Measurements from ENCODE around the gene LRP8.
A peak's percentile ranks its signal among the peaks of the same experiment; 100 is the strongest.
"Not testable (repeated sequence)": the region's sequence is repeated elsewhere in the genome, so short reads cannot be mapped to it uniquely, and the experiment has no call there.

The LRP8 gene

GRCh38 chr1:53210954-53211353 is 116.9 kb downstream of the LRP8 start:
- DNase-seq (ENCODE audit: low spot score) = no peak

DNA sequence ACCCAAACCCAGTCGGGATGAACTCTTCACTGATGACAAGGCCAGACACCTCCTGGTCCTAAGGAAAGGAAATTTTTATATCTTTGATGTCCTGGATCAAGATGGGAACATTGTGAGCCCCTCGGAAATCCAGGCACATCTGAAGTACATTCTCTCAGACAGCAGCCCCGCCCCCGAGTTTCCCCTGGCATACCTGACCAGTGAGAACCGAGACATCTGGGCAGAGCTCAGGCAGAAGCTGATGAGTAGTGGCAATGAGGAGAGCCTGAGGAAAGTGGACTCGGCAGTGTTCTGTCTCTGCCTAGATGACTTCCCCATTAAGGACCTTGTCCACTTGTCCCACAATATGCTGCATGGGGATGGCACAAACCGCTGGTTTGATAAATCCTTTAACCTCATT is 117.5 kb downstream of the LRP8 start:
- no peak for DNase-seq (ENCODE audit: low spot score)

- DNase-seq (ENCODE audit: low spot score) = no peak
Measured at GRCh38 chr1:53207726-53208125, 120.1 kb downstream of the LRP8 start.

DNA sequence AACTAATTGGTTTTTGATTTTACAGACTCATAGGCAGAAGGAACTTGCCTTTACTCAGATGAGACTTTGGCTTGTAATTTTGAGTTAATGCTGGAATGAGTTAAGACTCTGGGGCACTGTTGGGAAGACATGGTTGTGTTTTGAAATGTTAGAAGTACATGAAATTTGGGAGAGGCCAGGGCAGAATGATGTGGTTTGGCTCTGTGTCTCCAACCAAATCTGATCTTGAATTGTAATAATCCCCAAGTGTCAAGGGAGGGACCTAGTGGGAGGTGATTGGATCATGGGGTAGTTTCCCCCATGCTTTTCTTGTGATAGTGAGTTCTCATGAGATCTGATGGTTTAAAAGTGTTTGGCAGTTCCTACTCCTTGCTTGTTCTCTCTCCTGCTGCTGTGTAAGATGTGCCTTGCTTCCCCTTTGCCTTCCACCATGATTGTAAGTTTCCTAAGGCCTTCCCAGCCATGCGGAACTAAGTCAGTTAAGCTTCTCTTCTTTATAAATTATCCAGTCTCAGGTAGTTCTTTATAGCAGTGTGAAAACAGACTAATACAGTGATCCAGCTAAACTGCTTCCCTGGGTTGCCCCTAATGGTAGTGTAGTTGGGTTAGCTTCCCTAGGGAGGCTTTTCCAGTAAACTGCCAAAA is 121.0 kb downstream of the LRP8 start:
- DNase-seq (ENCODE audit: low spot score) = no peak

DNA sequence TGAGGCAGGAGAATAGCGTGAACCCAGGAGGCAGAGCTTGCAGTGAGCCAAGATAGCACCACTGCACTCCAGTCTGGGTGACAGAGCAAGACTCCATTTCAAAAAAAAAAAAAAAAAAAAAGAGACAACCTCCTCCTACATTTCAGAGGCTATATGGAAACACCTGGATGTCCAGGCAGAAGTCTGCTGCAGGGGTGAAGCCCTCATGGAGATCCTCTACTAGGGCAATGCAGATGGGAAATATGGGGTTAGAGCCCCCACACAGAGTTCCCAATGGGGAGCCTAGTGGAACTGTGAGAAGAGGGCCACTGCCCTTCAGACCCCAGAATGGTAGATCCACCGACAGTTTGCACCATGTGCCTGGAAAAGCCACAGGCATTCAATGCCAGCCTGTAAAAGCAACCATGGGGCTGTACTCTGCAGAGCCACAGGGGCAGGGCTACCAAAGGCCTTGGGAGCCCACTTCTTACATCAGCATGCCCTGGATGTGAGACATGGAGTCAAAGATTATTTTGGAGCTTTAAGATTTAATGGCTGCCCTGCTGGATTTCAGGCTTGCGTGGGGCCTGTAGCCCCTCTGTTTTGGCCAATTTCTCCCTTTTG is 121.7 kb downstream of the LRP8 start:
- DNase-seq (ENCODE audit: low spot score) = not testable (repeated sequence)

- DNase-seq (ENCODE audit: low spot score) = not testable (repeated sequence)
Measured at GRCh38 chr1:53205496-53205895, 122.4 kb downstream of the LRP8 start.

GRCh38 chr1:53203466-53203865 is 124.4 kb downstream of the LRP8 start:
- no peak for DNase-seq (ENCODE audit: low spot score)

GRCh38 chr1:53198241-53198651 is 129.6 kb downstream of the LRP8 start:
- DNase-seq (ENCODE audit: low spot score) = no peak

DNA sequence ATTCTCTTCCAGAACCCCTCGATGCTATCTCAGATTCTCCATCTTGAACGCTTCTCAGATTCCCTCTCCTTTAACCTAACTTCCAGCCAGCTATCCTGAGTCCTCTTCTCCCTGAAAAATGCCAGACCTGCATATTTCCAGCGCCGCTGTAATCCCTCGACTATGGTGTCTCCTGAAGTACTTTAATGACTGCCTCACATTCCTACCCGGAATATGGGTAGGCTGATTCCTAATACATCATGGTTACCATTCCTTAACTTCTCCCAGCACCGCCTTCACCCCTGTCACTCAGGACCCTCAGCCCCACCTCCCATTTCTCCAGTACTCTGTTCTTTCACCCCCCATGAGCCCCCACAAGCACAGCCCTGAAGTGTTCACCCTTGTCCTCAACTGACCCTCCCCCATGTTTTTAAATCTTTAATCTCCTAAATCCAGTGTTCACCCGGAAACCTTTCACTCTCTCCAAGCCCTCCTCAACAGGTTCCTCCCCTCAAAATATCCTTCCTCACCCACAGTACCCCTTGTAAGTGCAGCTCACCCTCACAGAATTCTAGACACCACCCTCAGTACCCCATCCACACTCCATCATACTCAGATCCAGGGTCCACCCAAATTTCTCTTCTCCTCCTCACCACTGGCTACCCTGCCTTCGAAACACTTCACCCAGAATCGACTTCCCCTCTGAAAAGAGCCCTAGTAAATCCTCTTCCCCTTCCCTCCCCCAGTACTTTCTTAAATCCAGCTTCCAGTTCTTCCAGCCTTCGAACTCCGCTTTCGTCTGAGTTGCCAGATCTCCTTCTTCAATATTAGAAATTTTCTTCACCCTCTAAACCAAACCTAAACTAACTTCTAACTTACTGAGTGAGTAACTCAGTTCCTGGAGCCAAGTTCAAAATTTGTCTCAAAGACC is 130.3 kb downstream of the LRP8 start:
- no peak for DNase-seq (ENCODE audit: low spot score)

DNA sequence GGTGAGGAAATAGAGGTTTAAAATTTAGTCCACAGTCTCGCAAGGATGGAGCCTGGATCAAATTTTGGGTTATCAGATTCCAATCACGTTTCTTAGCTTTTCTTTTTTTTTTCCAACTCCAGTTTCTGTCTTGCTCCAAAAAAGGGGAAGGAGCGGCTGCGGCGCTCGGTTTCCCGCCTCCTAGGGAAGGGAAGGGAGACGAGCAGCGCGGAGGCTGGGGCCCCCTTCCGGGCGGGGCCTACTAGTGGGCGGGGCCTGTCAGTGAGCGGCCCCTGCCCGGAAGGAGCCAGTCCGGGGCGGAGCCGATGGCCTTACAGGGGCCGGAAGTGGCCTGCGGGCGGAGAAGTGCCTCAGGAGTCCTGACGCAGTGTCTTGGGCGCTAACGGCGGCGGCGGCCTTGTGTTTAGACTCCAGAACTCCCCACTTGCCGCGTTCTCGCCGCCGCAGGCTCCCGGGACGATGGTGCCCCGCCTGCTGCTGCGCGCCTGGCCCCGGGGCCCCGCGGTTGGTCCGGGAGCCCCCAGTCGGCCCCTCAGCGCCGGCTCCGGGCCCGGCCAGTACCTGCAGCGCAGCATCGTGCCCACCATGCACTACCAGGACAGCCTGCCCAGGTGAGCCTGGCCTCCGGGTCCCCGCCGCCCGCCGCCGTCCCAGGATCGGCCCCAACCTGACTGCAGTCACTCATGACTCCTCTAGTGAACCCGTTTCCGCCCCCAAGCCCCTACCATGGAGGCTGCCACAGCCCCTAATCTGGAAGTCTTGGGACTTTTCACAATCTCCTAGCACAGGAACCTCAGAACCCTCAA is 131.2 kb downstream of the LRP8 start, which contains the start of gene CPT2:
CPT2 (plus strand) TSS at position 340 of the 806 bp plus-strand sequence; CDS start at position 460, 120 bp downstream.
- peak; percentile 94 for DNase-seq (ENCODE audit: low spot score)

- DNase-seq (ENCODE audit: low spot score) = no peak
Measured at GRCh38 chr1:53196017-53196484, 131.8 kb downstream of the LRP8 start.

- no peak for DNase-seq (ENCODE audit: low spot score)
Measured at GRCh38 chr1:53195246-53196016, 132.4 kb downstream of the LRP8 start.
